IMR-90 (cell line): ENCODE results near the gene GCNT2. TPM values are rescaled to one million over a fixed set of nuclear protein-coding genes. Genes with fewer than 3 reads are reported as not detected.

Source experiments
- ATAC-seq: fragments of 200-7000 bp; cut with Tn5 transposase; 2 replicates; pipeline ENCODE4 v1.9.1; 2020; ENCODE audit warnings: low read depth, mild to moderate bottlenecking, moderate library complexity
- BruUV-seq: library from RNA; stranded (reverse); fragments of 400-500 nt; replicated peaks from 2 replicates; lab custom pipeline; 2021; lab: Mats Ljungman, UMichigan
- CTCF ChIA-PET: fragments of 300-600 bp; formaldehyde crosslinking; extraction: SDS; loops from one replicate; lab custom pipeline; 2021; ENCODE audit warnings: antibody characterized with exemption; lab: Yijun Ruan, JAX
- POLR2A ChIA-PET: fragments of 300-600 bp; sonication (Branson Sonifier 250); formaldehyde crosslinking; loops from one replicate; lab custom pipeline; 2022; ENCODE audit warnings: antibody characterized with exemption; ENCODE audit not compliant: unreplicated experiment; lab: Charles Lee
- DNase-seq: peaks from one replicate; pipeline ENCODE4 v3.0.0; 2013
- H2AFZ ChIP-seq: replicated peaks from 2 replicates; pipeline ENCODE3; 2013; ENCODE audit warnings: low read length, mild to moderate bottlenecking; ENCODE audit not compliant: poor library complexity
- H2AK5ac ChIP-seq: 2 replicates; pipeline ENCODE4 v1.6.1; 2013; ENCODE audit warnings: low read depth, low read length, inconsistent platforms
- H2AK9ac ChIP-seq: replicated peaks from 2 replicates; pipeline ENCODE3; 2013; ENCODE audit warnings: mild to moderate bottlenecking, low read depth, low read length, moderate library complexity; ENCODE audit not compliant: poor library complexity
- H2BK120ac ChIP-seq: 2 replicates; pipeline ENCODE4 v1.6.1; 2013; ENCODE audit warnings: low read depth, low read length, inconsistent platforms
- H2BK15ac ChIP-seq: 3 replicates; pipeline ENCODE4 v1.6.1; 2013; ENCODE audit warnings: low read depth, low read length, inconsistent platforms
- H2BK20ac ChIP-seq: 2 replicates; pipeline ENCODE4 v1.6.1; 2013; ENCODE audit warnings: low read depth, mild to moderate bottlenecking, inconsistent platforms, low read length, moderate library complexity
- H2BK5ac ChIP-seq: 2 replicates; pipeline ENCODE4 v1.6.1; 2013; ENCODE audit warnings: mild to moderate bottlenecking, low read depth, low read length, inconsistent platforms; ENCODE audit not compliant: poor library complexity, severe bottlenecking
- H3K14ac ChIP-seq: replicated peaks from 2 replicates; pipeline ENCODE4 v1.6.1; 2013; ENCODE audit warnings: low read depth, low read length, inconsistent platforms
- H3K18ac ChIP-seq: 2 replicates; pipeline ENCODE4 v1.6.1; 2013; ENCODE audit warnings: low read depth, low read length, control low read depth
- H3K23ac ChIP-seq: 2 replicates; pipeline ENCODE4 v1.6.1; 2013; ENCODE audit warnings: low read depth, low read length, inconsistent platforms
- H3K27ac ChIP-seq: 2 replicates; pipeline ENCODE4 v1.5.1; 2013; ENCODE audit warnings: mild to moderate bottlenecking, control low read depth, low read length; ENCODE audit not compliant: insufficient read depth
- H3K27me3 ChIP-seq: 2 replicates; pipeline ENCODE4 v1.6.1; 2013; ENCODE audit warnings: low read length; ENCODE audit not compliant: control insufficient read depth, insufficient read depth
- H3K36me3 ChIP-seq: 2 replicates; pipeline ENCODE4 v1.6.1; 2013; ENCODE audit warnings: low read length, mixed read lengths; ENCODE audit not compliant: control insufficient read depth, insufficient read depth
- H3K4ac ChIP-seq: 2 replicates; pipeline ENCODE4 v1.6.1; 2013; ENCODE audit warnings: low read depth, low read length, inconsistent platforms
- H3K4me1 ChIP-seq: 2 replicates; pipeline ENCODE4 v1.6.1; 2013; ENCODE audit warnings: low read length, mixed read lengths; ENCODE audit not compliant: control insufficient read depth, insufficient read depth
- H3K4me2 ChIP-seq: 2 replicates; pipeline ENCODE4 v1.6.1; 2013; ENCODE audit warnings: low read depth, mild to moderate bottlenecking, control low read depth, low read length, moderate library complexity
- H3K4me3 ChIP-seq: 2 replicates; pipeline ENCODE4 v1.5.1; 2013; ENCODE audit warnings: low read depth, mild to moderate bottlenecking, control low read depth, low read length, moderate library complexity; ENCODE audit not compliant: insufficient read depth
- H3K56ac ChIP-seq: 2 replicates; pipeline ENCODE4 v1.6.1; 2013; ENCODE audit warnings: low read length, inconsistent platforms; ENCODE audit not compliant: insufficient read depth; ENCODE audit errors: extremely low read depth
- H3K79me1 ChIP-seq, 2 experiments: 2 replicates each; pipeline ENCODE4 v1.6.1; 2013; ENCODE audit warnings: low read length in 2 of 2, inconsistent platforms in 1 of 2, low read depth in 1 of 2
- H3K9ac ChIP-seq: 2 replicates; pipeline ENCODE4 v1.6.1; 2013; ENCODE audit warnings: low read depth, low read length, control low read depth
- H3K9me1 ChIP-seq: 2 replicates; pipeline ENCODE4 v1.6.1; 2013; ENCODE audit warnings: low read length, inconsistent platforms; ENCODE audit not compliant: insufficient read depth
- H3K9me3 ChIP-seq: 2 replicates; pipeline ENCODE4 v1.6.1; 2013; ENCODE audit warnings: low read length; ENCODE audit not compliant: control insufficient read depth, insufficient read depth
- H4K20me1 ChIP-seq: 2 replicates; pipeline ENCODE4 v1.6.1; 2013; ENCODE audit warnings: low read length, inconsistent platforms; ENCODE audit not compliant: insufficient read depth
- H4K5ac ChIP-seq: 2 replicates; pipeline ENCODE4 v1.6.1; 2013; ENCODE audit warnings: mild to moderate bottlenecking, low read depth, low read length, control low read depth
- H4K8ac ChIP-seq, 2 experiments: 2 replicates each; pipeline ENCODE4 v1.6.1; 2013; ENCODE audit warnings: low read depth in 2 of 2, low read length in 2 of 2, control low read depth in 1 of 2, inconsistent platforms in 1 of 2
- H4K91ac ChIP-seq: 2 replicates; pipeline ENCODE4 v1.6.1; 2013; ENCODE audit warnings: low read depth, low read length, inconsistent platforms; ENCODE audit not compliant: insufficient read depth
- CEBPB ChIP-seq: IDR thresholded peaks from 2 replicates; pipeline ENCODE4 v1.6.1; 2012; ENCODE audit warnings: low read depth, low read length, improper control_type of control experiment
- CTCF ChIP-seq: conservative IDR thresholded peaks from 2 replicates; pipeline ENCODE4 v1.5.1; 2012; ENCODE audit warnings: mild to moderate bottlenecking, low read depth, low read length, improper control_type of control experiment
- FOS ChIP-seq: fragments of 150-350 bp; IDR thresholded peaks from 2 replicates; pipeline ENCODE4 v1.6.1; 2016; ENCODE audit warnings: low read depth, low read length
- MAFK ChIP-seq: IDR thresholded peaks from 2 replicates; pipeline ENCODE4 v1.6.1; 2012; ENCODE audit warnings: low read depth, low read length, improper control_type of control experiment
- MAZ ChIP-seq: IDR thresholded peaks from 2 replicates; pipeline ENCODE4 v1.6.1; 2012; ENCODE audit warnings: low read depth, mild to moderate bottlenecking, low read length, improper control_type of control experiment, moderate library complexity, borderline replicate concordance
- NFE2L2 ChIP-seq: fragments of 150-350 bp; IDR thresholded peaks from 2 replicates; pipeline ENCODE4 v1.6.1; 2016; ENCODE audit warnings: low read depth, mild to moderate bottlenecking, low read length
- POLR2A ChIP-seq: IDR thresholded peaks from 2 replicates; pipeline ENCODE4 v1.6.1; 2012; ENCODE audit warnings: mild to moderate bottlenecking, low read depth, low read length
- RAD21 ChIP-seq: IDR thresholded peaks from 2 replicates; pipeline ENCODE4 v1.6.1; 2012; ENCODE audit warnings: low read length, improper control_type of control experiment
- RFX5 ChIP-seq: IDR thresholded peaks from 2 replicates; pipeline ENCODE4 v1.8.0; 2012; ENCODE audit warnings: low read depth, mild to moderate bottlenecking, low read length, moderate library complexity
- SMC3 ChIP-seq: fragments of 150-350 bp; IDR thresholded peaks from 2 replicates; pipeline ENCODE4 v1.6.1; 2016; ENCODE audit warnings: low read depth, mild to moderate bottlenecking, antibody characterized with exemption, low read length, moderate library complexity
- USF2 ChIP-seq: fragments of 150-350 bp; IDR thresholded peaks from 2 replicates; pipeline ENCODE4 v1.6.1; 2017; ENCODE audit warnings: mild to moderate bottlenecking, antibody characterized with exemption, low read length, low read depth
- WGBS, 2 experiments: methylation state at CpG; one replicate each; pipeline versions ENCODE4 v1.1.5 to v1.1.7; 2013; ENCODE audit warnings: missing lambda C conversion rate in 2 of 2; ENCODE audit not compliant: insufficient read length in 1 of 2; ENCODE audit errors: extremely low coverage in 2 of 2; 5-methylcytosine and 5-hydroxymethylcytosine counted together
- dilution Hi-C: fragments of 300-500 bp; cut with HindIII; formaldehyde crosslinking; loops from one replicate; pipeline ENCODE4 v1.14.3; 2018; ENCODE audit warnings: low sequenced_read_pairs; ENCODE audit not compliant: unreplicated experiment
- in situ Hi-C: fragments of 300-500 bp; cut with MboI; formaldehyde crosslinking; loops from 3 replicates; pipeline ENCODE4 v1.14.3; 2019; ENCODE audit warnings: low sequenced_read_pairs, inconsistent platforms, mixed read lengths
- intact Hi-C: fragments of 100-400 bp; cut with micrococcal nuclease; formaldehyde crosslinking; loops from 2 replicates; pipeline ENCODE4 v1.10.0; 2022
- polyA plus RNA-seq, 3 experiments: library from polyadenylated mRNA; depleted of rRNA; stranded (reverse); fragments of >200 nt; gene quantifications; 2 replicates each; pipeline ENCODE4 v1.2.3, GENCODE V29; 2012; ENCODE audit warnings: low replicate concordance in 1 of 3
- total RNA-seq: library from RNA; depleted of rRNA; stranded (reverse); fragments of >200 nt; gene quantifications from 2 replicates; pipeline ENCODE4 v1.2.3, GENCODE V29; 2012

The GCNT2 gene
- total and polyA plus RNA-seq, 2 of the 4 experiments (the other 2 are of a cell fraction), result 0.34 to 0.90 TPM

GRCh38 chr6:10626154-10626741 is 105.1 kb downstream of the GCNT2 start:
- H3K14ac ChIP-seq, result no peak overlapping the region

More at GRCh38 chr6:10626154-10626741, 105.1 kb downstream of the GCNT2 start:
- no peaks in the 10 kb centered on the region for H4K20me1 ChIP-seq
- no CpG with 5 or more reads among the region's 9 CpGs for WGBS, 2 experiments
- intact Hi-C loops, result loop anchor here (2.0 kb wide), 1 partner anchor 73 kb away; no protein-coding TSS in a partner anchor
- H3K4me1 ChIP-seq, result no peaks in the 10 kb centered on the region
- no peak overlapping the region for H2AK9ac ChIP-seq
- H3K4me2 ChIP-seq, result peak overlapping the region; percentile 68
- BruUV-seq, result no TSS peak
- H2AFZ ChIP-seq, result no peak overlapping the region
- peak overlapping the region; percentile 79 for H3K18ac ChIP-seq
- no peaks in the 10 kb centered on the region for H3K9me1 ChIP-seq
- H3K27me3 ChIP-seq, result no peaks in the 10 kb centered on the region
- TF ChIP-seq RFX5, result no peak
- no peak for TF ChIP-seq CEBPB
- no peak for TF ChIP-seq USF2
- no peak for TF ChIP-seq SMC3
- TF ChIP-seq POLR2A, result no peak
- TF ChIP-seq RAD21, result no peak
- no peak for TF ChIP-seq FOS
- no peak for TF ChIP-seq MAFK
- TF ChIP-seq CTCF, result no peak
- TF ChIP-seq NFE2L2, result no peak
- TF ChIP-seq MAZ, result no peak
- peak overlapping the region; percentile 52 for H2BK5ac ChIP-seq
- no peak overlapping the region for H2BK15ac ChIP-seq
- H4K8ac ChIP-seq, result no peak overlapping the region
- H3K4ac ChIP-seq, result no peak overlapping the region
- dilution Hi-C loops, result no loop called here
- H3K4me3 ChIP-seq, result peak overlapping the region; percentile 3; the same call in 1 of the 2 replicates
- ChIA-PET POLR2A (interaction anchor here (0.6 kb wide), 1 partner anchor 21 kb away, joined by 3 read pairs; no protein-coding TSS in a partner anchor), CTCF (interaction anchor here (1.0 kb wide), 1 partner anchor 12 kb away, joined by 3 read pairs; no protein-coding TSS in a partner anchor)
- no peaks in the 10 kb centered on the region for H3K79me1 ChIP-seq
- no peak overlapping the region; the same call in 1 of the 2 replicates for H3K9ac ChIP-seq
- ATAC-seq (peak; percentile 91), DNase-seq (peak; percentile 49)
- H3K23ac ChIP-seq, result no peak overlapping the region
- 0 out of 2 replicates have a peak, but pooled peaks cover 2% of the 10 kb centered on the region for H3K9me3 ChIP-seq
- H4K5ac ChIP-seq, result no peak overlapping the region
- no peak overlapping the region for H2BK20ac ChIP-seq
- H2AK5ac ChIP-seq, result no peak overlapping the region
- in situ Hi-C loops, result no loop called here
- no peaks in the 10 kb centered on the region for H3K36me3 ChIP-seq
- no peak overlapping the region for H3K56ac ChIP-seq
- no peak overlapping the region for H4K91ac ChIP-seq
- H3K27ac ChIP-seq, result peak overlapping the region; percentile 66; the same call in 1 of the 2 replicates
- no peak overlapping the region for H2BK120ac ChIP-seq
